Osteoblast (primary cell): ENCODE measurements around the gene EFNA1. TPM values are rescaled to one million over a fixed set of nuclear protein-coding genes. Genes with fewer than 3 reads are reported as not detected.

Source experiments
- DNase-seq: peaks from one replicate; pipeline ENCODE4 v3.0.0; 2011; ENCODE audit warnings: low spot score, mixed read lengths; ENCODE audit not compliant: insufficient read length; ENCODE audit errors: missing footprints
- H2AFZ ChIP-seq: 2 replicates; pipeline ENCODE4 v1.6.0; 2011; ENCODE audit warnings: mild to moderate bottlenecking, low read length
- H3K27ac ChIP-seq: 2 replicates; pipeline ENCODE4 v1.5.1; 2011; ENCODE audit warnings: mild to moderate bottlenecking, low read depth, low read length, moderate library complexity
- H3K27me3 ChIP-seq: 2 replicates; pipeline ENCODE4 v1.6.0; 2012; ENCODE audit warnings: mild to moderate bottlenecking, control low read depth, inconsistent platforms, low read length, moderate library complexity; ENCODE audit not compliant: insufficient read depth
- H3K36me3 ChIP-seq: 2 replicates; pipeline ENCODE4 v1.5.1; 2011; ENCODE audit warnings: mild to moderate bottlenecking, low read length, control low read depth, moderate library complexity; ENCODE audit not compliant: insufficient read depth
- H3K4me1 ChIP-seq: 2 replicates; pipeline ENCODE4 v1.5.1; 2011; ENCODE audit warnings: mild to moderate bottlenecking, low read length, control low read depth, moderate library complexity; ENCODE audit not compliant: insufficient read depth
- H3K4me2 ChIP-seq: 2 replicates; pipeline ENCODE4 v1.6.0; 2011; ENCODE audit warnings: mild to moderate bottlenecking, low read length; ENCODE audit not compliant: insufficient read depth
- H3K4me3 ChIP-seq: fragments of 200-600 bp; sonication (generic); 3 replicates; pipeline ENCODE4 v1.5.1; 2012; ENCODE audit warnings: mild to moderate bottlenecking, low read length, inconsistent platforms; ENCODE audit not compliant: insufficient read depth
- H3K79me2 ChIP-seq: 2 replicates; pipeline ENCODE4 v1.6.0; 2012; ENCODE audit warnings: mild to moderate bottlenecking, low read length, control low read depth, inconsistent platforms; ENCODE audit not compliant: insufficient read depth
- H3K9me3 ChIP-seq: 2 replicates; pipeline ENCODE4 v1.5.1; 2011; ENCODE audit warnings: low read depth, low read length, control low read depth
- H4K20me1 ChIP-seq: 2 replicates; pipeline ENCODE4 v1.6.0; 2012; ENCODE audit warnings: mild to moderate bottlenecking, low read length, control low read depth; ENCODE audit not compliant: insufficient read depth
- total RNA-seq: library from RNA; depleted of rRNA; stranded (reverse); fragments of >200 nt; gene quantifications from 2 replicates; pipeline ENCODE4 v1.2.3, GENCODE V29; 2012
- TF ChIP-seq, protein P1 (sequence below): IDR thresholded peaks from 2 replicates; pipeline ENCODE4 v1.5.1; 2011; ENCODE audit warnings: mild to moderate bottlenecking, low read depth, low read length, moderate library complexity; ENCODE audit errors: extremely low read depth

The EFNA1 gene
- total RNA-seq, 1 donor = 0.36 TPM

DNA sequence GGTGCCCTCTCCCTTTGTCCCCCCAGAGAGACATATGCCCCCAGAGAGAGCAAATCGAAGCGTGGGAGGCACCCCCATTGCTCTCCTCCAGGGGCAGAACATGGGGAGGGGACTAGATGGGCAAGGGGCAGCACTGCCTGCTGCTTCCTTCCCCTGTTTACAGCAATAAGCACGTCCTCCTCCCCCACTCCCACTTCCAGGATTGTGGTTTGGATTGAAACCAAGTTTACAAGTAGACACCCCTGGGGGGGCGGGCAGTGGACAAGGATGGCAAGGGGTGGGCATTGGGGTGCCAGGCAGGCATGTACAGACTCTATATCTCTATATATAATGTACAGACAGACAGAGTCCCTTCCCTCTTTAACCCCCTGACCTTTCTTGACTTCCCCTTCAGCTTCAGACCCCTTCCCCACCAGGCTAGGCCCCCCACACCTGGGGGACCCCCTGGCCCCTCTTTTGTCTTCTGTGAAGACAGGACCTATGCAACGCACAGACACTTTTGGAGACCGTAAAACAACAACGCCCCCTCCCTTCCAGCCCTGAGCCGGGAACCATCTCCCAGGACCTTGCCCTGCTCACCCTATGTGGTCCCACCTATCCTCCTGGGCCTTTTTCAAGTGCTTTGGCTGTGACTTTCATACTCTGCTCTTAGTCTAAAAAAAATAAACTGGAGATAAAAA is 40.7 kb upstream of the EFNA1 start:
- Histone ChIP-seq H3K9me3 (no peaks in the 10 kb centered on the region), H3K36me3 (no peaks in the 10 kb centered on the region)
- DNase-seq = no peak

DNA sequence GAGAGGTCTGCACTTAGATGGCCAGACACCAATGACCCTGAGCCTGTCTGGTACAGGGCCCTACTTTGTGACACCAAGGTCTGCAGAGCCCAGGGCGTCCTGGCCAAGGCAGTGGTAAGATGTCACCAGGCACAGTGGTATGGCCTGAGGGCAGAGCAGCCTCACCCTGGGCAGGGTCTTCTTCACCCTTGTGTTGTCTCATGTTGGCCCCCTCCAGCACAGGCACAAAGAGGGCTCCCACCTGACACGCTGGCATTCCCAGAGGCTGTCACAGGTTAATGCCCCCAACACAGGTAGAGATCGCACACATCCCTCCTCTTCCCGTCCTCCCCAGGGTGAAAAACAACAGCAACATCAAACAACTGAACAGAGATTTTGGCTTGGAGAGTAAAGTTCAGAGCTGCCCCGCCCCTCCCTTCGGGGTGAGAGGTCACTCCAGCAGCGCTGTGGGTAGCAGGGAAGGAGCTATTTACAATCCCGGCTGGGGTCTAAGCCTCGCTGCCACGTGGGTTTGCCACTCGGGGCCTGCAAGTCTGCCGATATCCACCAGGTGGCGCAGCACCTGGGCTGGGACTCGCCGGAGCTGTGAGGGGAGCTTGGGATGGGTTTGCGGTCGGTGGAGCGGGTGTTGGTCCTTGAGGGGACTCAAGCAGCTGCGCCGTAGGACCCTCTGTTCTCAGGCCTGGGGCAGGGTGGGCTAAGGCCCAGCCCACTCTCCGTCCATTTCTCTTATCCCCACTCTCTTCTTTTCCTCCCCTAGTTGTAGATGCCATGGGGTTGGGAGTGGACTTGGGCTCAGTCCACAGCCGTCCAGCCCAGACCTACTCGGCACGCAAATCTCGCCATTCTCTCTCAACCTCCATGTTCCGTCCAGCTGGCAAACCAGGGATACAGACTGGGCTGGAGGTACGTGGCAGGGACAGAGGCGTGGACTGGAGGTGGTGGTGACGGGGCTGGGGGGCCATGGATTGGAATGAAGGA is 36.3 kb upstream of the EFNA1 start:
- H3K36me3 ChIP-seq = no peaks in the 10 kb centered on the region
- no peak overlapping the region for H3K27ac ChIP-seq
- DNase-seq = peak; percentile 92
- peak overlapping the region; percentile 88 for H2AFZ ChIP-seq
- no peaks in the 10 kb centered on the region for H4K20me1 ChIP-seq
- H3K4me3 ChIP-seq = no peak overlapping the region
- no peaks in the 10 kb centered on the region for H3K79me2 ChIP-seq
- H3K4me2 ChIP-seq = peak overlapping the region; percentile 60
- peaks cover 3% of the 10 kb centered on the region for H3K4me1 ChIP-seq
- H3K9me3 ChIP-seq = no peaks in the 10 kb centered on the region
- TF ChIP-seq, protein P1, sequence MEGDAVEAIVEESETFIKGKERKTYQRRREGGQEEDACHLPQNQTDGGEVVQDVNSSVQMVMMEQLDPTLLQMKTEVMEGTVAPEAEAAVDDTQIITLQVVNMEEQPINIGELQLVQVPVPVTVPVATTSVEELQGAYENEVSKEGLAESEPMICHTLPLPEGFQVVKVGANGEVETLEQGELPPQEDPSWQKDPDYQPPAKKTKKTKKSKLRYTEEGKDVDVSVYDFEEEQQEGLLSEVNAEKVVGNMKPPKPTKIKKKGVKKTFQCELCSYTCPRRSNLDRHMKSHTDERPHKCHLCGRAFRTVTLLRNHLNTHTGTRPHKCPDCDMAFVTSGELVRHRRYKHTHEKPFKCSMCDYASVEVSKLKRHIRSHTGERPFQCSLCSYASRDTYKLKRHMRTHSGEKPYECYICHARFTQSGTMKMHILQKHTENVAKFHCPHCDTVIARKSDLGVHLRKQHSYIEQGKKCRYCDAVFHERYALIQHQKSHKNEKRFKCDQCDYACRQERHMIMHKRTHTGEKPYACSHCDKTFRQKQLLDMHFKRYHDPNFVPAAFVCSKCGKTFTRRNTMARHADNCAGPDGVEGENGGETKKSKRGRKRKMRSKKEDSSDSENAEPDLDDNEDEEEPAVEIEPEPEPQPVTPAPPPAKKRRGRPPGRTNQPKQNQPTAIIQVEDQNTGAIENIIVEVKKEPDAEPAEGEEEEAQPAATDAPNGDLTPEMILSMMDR = peak; percentile 93
- H3K27me3 ChIP-seq = peaks cover 13% of the 10 kb centered on the region

More for the DNA sequence above, 40.7 kb upstream of the EFNA1 start:
- H3K4me2 ChIP-seq = no peak overlapping the region
- no peak overlapping the region for H3K4me3 ChIP-seq
- no peak overlapping the region for H2AFZ ChIP-seq
- TF ChIP-seq, protein P1 = no peak
- H3K79me2 ChIP-seq = no peaks in the 10 kb centered on the region
- no peak overlapping the region for H3K27ac ChIP-seq
- no peaks in the 10 kb centered on the region for H4K20me1 ChIP-seq
- H3K27me3 ChIP-seq = peaks cover 20% of the 10 kb centered on the region
- peaks cover 8% of the 10 kb centered on the region for H3K4me1 ChIP-seq

DNA sequence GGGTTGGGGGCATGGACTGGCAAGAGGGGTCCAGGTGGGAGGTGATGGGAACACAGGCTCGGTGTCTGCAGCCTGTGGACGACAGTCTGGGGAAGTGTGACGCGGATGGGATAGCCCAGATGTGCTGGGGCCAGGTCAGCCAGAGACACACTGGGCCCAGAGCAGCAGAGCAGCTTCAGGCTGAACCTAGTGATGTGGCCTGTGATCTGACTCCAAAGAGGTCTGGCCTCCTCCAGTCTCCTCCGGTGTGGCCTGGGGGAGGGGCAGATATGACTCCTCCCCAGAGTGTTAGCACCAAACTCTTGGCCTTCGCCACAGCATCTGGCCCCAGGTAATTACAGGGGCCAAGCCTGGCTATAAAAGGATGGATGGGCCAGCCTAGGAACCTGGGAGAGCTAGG is 35.5 kb upstream of the EFNA1 start:
- Histone ChIP-seq H3K9me3 (no peaks in the 10 kb centered on the region), H3K79me2 (no peaks in the 10 kb centered on the region), H3K4me2 (no peak overlapping the region), H3K27me3 (peaks cover 14% of the 10 kb centered on the region), H3K27ac (no peak overlapping the region), H3K36me3 (no peaks in the 10 kb centered on the region), H4K20me1 (no peaks in the 10 kb centered on the region), H3K4me1 (peaks cover 3% of the 10 kb centered on the region), H2AFZ (no peak overlapping the region), H3K4me3 (no peak overlapping the region)
- TF ChIP-seq, protein P1 = no peak
- DNase-seq = no peak

DNA sequence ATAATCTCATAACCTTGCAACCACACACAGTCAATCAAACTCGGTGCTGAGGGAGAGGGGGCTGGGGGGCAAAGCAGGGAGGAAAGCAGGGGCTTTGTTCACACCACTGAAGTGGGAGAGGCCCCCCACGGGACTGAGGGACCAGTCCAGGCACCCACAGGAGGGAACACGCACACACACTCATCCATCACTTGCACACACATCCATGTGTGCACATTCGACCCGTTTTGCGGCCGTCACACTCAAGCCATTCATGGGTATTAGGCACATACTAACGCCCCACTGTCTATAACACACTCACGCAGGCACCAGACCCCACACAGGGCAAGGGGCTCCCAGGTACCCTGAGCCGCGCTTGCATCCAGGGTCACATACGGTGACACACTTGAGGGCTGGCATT is 35.0 kb upstream of the EFNA1 start:
- Histone ChIP-seq H3K4me1 (peaks cover 3% of the 10 kb centered on the region), H3K4me2 (no peak overlapping the region), H3K36me3 (no peaks in the 10 kb centered on the region), H2AFZ (no peak overlapping the region), H3K27me3 (peaks cover 14% of the 10 kb centered on the region), H4K20me1 (no peaks in the 10 kb centered on the region), H3K79me2 (no peaks in the 10 kb centered on the region), H3K27ac (no peak overlapping the region), H3K9me3 (no peaks in the 10 kb centered on the region), H3K4me3 (no peak overlapping the region)
- TF ChIP-seq, protein P1 = no peak
- no peak for DNase-seq
